ENCODE measurements around the gene FCHSD1. TPM values are rescaled to one million over a fixed set of nuclear protein-coding genes. Genes with fewer than 3 reads are reported as not detected.
A peak's percentile ranks its signal among the peaks of the same experiment; 100 is the strongest.

The FCHSD1 gene
- total RNA-seq, 2 donors from 2014 or later: 24.9 to 30.2 TPM

DNA sequence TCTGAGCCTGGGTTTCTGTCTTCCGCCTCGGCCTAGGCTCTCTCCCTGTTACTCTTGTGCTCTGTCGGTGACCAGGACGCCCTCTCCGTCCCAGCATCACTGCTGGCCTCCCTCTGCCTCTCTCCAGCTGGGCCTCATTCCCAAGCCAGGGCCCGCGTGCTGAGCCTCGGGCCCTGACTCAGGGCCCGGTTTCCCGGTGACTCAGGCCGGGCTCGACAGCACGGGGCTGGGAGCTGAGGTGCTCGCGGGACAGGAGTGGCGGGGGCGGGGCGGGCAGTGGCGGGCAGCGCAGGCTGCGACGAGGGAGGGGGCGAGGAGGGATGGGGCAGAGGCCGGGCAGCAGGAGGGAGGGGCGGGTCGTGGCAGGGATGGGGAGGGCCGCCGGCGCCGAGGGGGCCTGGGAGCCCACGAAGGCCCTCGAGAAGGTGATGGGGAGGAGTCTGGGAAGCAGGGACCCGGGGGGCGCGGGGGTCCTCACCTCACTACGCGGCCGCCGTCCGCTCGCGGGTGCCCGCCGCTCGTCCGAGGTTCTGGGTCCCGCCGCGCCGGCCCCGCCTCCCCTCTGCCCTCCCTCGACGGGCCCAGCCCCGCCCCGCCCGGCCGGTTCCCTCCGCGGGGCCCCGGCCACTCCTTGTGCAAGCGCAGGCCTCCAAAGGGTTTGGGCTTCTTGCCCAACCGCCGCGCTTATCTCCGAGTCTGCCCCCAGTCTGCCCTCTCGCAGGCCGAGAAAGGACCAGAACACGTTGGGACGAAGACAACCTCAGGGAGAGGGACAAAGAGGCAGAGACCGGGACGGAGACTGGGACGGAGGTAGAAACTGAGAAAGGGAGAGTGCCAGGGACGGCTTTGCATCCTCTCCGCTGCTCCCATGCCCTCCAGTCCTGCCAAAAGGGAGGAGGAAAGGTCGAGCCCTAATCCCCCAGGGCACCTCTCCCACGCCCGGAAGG, 30.8 kb upstream of the FCHSD1 start, which contains the start of gene ARAP3:
Gene ARAP3, minus strand, starts transcription at position 536 of the 947 bp plus-strand sequence. CDS start 1,744 bp downstream, outside the sequence.
- intact Hi-C loops (cut with DNase I): no loop called here

DNA sequence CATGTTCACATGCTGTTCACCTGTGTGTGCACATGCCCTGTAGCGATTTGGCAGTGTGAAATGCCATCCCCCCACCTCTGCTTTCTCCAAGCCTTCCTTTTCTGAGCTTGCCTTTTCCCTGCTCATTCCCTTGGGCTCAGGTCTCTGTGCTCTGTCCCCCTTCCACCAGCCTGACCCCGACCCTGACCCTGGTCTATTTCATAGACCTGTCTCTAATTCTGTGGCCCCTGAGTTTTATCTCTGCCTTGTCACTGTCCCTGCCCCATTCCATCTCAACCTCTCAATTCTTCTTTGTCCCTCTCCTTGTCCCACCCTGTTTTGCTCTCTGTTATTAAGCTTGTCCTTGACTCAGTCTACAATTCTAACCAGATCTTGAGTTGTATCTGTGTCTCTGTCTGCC, 30.1 kb upstream of the FCHSD1 start:
- no peaks in the 10 kb centered on the region for H3K4me1 ChIP-seq (replicated peaks)
- intact Hi-C loops (cut with DNase I): no loop called here
- H3K27ac ChIP-seq: peak overlapping the region; percentile 66 to 67
- no peaks in the 10 kb centered on the region for H3K9me3 ChIP-seq
- WGBS: 63% methylated on average over 2 of the region's 2 CpGs
- H3K27me3 ChIP-seq (replicated peaks; ENCODE audit: insufficient read depth): no peaks in the 10 kb centered on the region
- no peak for DNase-seq (ENCODE audit: low spot score)
- H3K4me3 ChIP-seq: peak overlapping the region; percentile 36 to 49
- H3K36me3 ChIP-seq: no peaks in the 10 kb centered on the region
- TF ChIP-seq POLR2AphosphoS5 (IDR thresholded peaks at IDR 0.05): no peak
- TF ChIP-seq, protein P1, sequence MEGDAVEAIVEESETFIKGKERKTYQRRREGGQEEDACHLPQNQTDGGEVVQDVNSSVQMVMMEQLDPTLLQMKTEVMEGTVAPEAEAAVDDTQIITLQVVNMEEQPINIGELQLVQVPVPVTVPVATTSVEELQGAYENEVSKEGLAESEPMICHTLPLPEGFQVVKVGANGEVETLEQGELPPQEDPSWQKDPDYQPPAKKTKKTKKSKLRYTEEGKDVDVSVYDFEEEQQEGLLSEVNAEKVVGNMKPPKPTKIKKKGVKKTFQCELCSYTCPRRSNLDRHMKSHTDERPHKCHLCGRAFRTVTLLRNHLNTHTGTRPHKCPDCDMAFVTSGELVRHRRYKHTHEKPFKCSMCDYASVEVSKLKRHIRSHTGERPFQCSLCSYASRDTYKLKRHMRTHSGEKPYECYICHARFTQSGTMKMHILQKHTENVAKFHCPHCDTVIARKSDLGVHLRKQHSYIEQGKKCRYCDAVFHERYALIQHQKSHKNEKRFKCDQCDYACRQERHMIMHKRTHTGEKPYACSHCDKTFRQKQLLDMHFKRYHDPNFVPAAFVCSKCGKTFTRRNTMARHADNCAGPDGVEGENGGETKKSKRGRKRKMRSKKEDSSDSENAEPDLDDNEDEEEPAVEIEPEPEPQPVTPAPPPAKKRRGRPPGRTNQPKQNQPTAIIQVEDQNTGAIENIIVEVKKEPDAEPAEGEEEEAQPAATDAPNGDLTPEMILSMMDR (IDR thresholded peaks at IDR 0.05): no peak

More for the DNA sequence above, 30.8 kb upstream of the FCHSD1 start, which contains the start of gene ARAP3:
- no peaks in the 10 kb centered on the region for H3K27me3 ChIP-seq (replicated peaks; ENCODE audit: insufficient read depth)
- WGBS: 4% methylated on average over 71 of the region's 77 CpGs
- TF ChIP-seq, protein P1 (IDR thresholded peaks at IDR 0.05): no peak
- TF ChIP-seq POLR2A (IDR thresholded peaks at IDR 0.05) (peak; percentile 40), POLR2AphosphoS5 (IDR thresholded peaks at IDR 0.05) (no peak)
- peak within 1 kb of the TSS; percentile 66 to 67 for H3K27ac ChIP-seq
- no peaks in the 10 kb centered on the region for H3K4me1 ChIP-seq (replicated peaks)
- DNase-seq (ENCODE audit: low spot score): peak; percentile 63
- peak within 1 kb of the TSS; percentile 36 to 49 for H3K4me3 ChIP-seq
- H3K36me3 ChIP-seq: no peaks in the 10 kb centered on the region
- H3K9me3 ChIP-seq: no peaks in the 10 kb centered on the region

DNA sequence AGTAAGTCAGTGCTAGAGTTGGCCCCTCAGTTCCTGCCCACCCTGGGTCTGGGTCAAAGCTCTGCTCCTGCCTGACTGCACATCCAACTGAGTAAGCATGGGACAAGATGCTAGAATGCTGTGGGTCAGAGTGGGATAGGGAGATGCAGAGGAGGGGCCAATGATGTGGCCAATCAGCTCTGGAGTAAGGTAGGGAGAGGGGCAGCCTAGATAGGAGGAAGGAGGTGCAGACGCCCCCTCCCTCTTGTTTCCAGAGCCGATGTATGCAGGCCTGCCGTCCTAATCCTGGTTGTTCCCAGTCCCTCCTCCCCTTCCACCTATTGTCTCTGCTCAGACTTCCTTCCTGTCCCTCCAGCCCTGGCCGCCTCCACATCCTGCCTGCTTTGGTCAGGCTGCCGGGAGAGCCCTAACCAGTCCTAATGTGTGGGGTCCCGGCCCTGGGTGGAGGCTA, 29.6 kb upstream of the FCHSD1 start:
- Histone ChIP-seq H3K4me1 (replicated peaks) (no peaks in the 10 kb centered on the region), H3K9me3 (no peaks in the 10 kb centered on the region), H3K27me3 (replicated peaks; ENCODE audit: insufficient read depth) (no peaks in the 10 kb centered on the region), H3K4me3 (no peak overlapping the region), H3K27ac (peak overlapping the region; percentile 66 to 67), H3K36me3 (no peaks in the 10 kb centered on the region)
- DNase-seq (ENCODE audit: low spot score): no peak
- TF ChIP-seq, protein P1 (IDR thresholded peaks at IDR 0.05): no peak
- TF ChIP-seq POLR2A (IDR thresholded peaks at IDR 0.05) (no peak), POLR2AphosphoS5 (IDR thresholded peaks at IDR 0.05) (no peak)
- intact Hi-C loops (cut with DNase I): no loop called here
- WGBS: 57% methylated on average over 6 of the region's 6 CpGs

DNA sequence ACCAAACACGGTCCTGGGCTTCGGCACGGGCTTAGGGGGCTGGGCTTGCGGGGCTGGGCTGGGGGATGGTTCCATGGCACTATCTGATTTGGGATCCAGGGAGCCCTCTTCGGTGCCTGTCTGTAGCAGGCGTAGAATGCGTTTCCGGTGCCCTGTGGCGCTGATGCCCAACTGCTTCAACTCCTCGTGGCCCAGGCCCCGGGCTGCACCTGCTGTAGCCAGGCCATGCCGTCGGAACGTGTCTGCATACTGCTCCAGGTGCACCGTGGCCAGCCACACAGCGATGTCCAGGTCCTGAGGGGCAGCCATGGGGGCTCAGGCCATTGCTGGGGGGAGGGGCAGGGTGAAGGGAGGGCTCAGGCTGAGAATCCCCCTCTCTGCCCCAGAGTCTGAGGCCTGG, 29.0 kb upstream of the FCHSD1 start:
- H3K27ac ChIP-seq: no peak overlapping the region
- TF ChIP-seq POLR2A (IDR thresholded peaks at IDR 0.05): no peak
- TF ChIP-seq, protein P1 (IDR thresholded peaks at IDR 0.05): no peak
- no peak for TF ChIP-seq POLR2AphosphoS5 (IDR thresholded peaks at IDR 0.05)

More for the DNA sequence above, 29.0 kb upstream of the FCHSD1 start:
- 92% methylated on average over 15 of the region's 16 CpGs for WGBS
- Histone ChIP-seq H3K9me3 (no peaks in the 10 kb centered on the region), H3K27me3 (replicated peaks; ENCODE audit: insufficient read depth) (no peaks in the 10 kb centered on the region), H3K4me3 (no peak overlapping the region), H3K4me1 (replicated peaks) (no peaks in the 10 kb centered on the region), H3K36me3 (no peaks in the 10 kb centered on the region)
- DNase-seq (ENCODE audit: low spot score): no peak
- intact Hi-C loops (cut with DNase I): no loop called here

Measured in prostate gland (tissue), 2 donors.